SK-N-SH (cell line): ENCODE measurements around the gene MAP4K4.

Source experiments
- EP300 ChIP-seq, 2 experiments: IDR thresholded peaks; 2 replicates each; pipeline versions ENCODE4 v1.4.0 to v1.6.1; 2012; ENCODE audit warnings: borderline replicate concordance in 1 of 2, low read depth in 1 of 2, low read length in 1 of 2
- FOXJ3 ChIP-seq: sonication (generic); formaldehyde crosslinking; IDR thresholded peaks from 2 replicates; pipeline ENCODE4 v1.5.1; 2020; ENCODE audit warnings: mild to moderate bottlenecking, missing genetic modification reagents
- FOXM1 ChIP-seq: IDR thresholded peaks from 2 replicates; pipeline ENCODE4 v1.4.0; 2012; ENCODE audit warnings: low read depth, mild to moderate bottlenecking
- JUND ChIP-seq: IDR thresholded peaks from 2 replicates; pipeline ENCODE4 v1.4.0; 2012
- NFIC ChIP-seq: IDR thresholded peaks from 2 replicates; pipeline ENCODE4 v1.4.0; 2012; ENCODE audit warnings: borderline replicate concordance
- POLR2AphosphoS5 ChIP-seq: IDR thresholded peaks from 2 replicates; pipeline ENCODE4 v1.6.1; 2012; ENCODE audit warnings: low read depth, low read length
- RAD21 ChIP-seq: IDR thresholded peaks from 2 replicates; pipeline ENCODE4 v1.6.1; 2012; ENCODE audit warnings: mild to moderate bottlenecking, low read length
- REST ChIP-seq: IDR thresholded peaks from 2 replicates; pipeline ENCODE4 v1.6.1; 2012; ENCODE audit warnings: mild to moderate bottlenecking, low read depth, low read length, moderate library complexity
- SIN3A ChIP-seq: IDR thresholded peaks from 2 replicates; pipeline ENCODE4 v1.6.1; 2012; ENCODE audit warnings: low read depth, mild to moderate bottlenecking, low read length, moderate library complexity, borderline replicate concordance
- USF1 ChIP-seq: IDR thresholded peaks from 2 replicates; pipeline ENCODE4 v1.4.0; 2012; ENCODE audit warnings: low read depth, borderline replicate concordance
- TF ChIP-seq, protein P1 (sequence below): fragments of 200-600 bp; sonication (generic); IDR thresholded peaks from 2 replicates; pipeline ENCODE4 v1.6.1; 2017; ENCODE audit warnings: antibody characterized with exemption, mild to moderate bottlenecking, moderate library complexity

DNA sequence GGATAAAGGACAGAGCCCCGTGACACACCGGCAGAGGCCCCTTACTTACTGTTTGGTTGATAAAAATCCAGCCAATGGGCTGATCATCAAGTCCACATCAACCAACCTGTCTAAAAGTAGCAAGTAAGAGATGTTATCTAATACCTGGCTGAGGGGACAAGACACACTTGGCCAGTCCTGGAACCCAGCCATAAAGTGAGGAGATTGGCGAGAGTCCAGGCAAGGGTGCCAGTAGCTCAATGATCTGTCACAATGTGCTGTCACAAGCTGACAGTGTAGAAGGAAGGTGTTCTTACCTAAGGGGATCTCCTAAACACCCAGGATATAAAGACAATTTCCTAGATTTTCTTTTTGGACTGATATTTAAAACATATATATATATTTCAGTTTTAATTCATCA, 232.5 kb downstream of the MAP4K4 start:
- TF ChIP-seq SIN3A (no peak), RAD21 (no peak), POLR2AphosphoS5 (no peak), FOXJ3 (no peak), FOXM1 (no peak), NFIC (no peak), REST (no peak), JUND (no peak), USF1 (no peak), EP300 (IDR thresholded peaks at IDR 0.05; ENCODE audit: borderline replicate concordance in 1 of 2, low read depth in 1 of 2, low read length in 1 of 2) (no peak)
- TF ChIP-seq, protein P1, sequence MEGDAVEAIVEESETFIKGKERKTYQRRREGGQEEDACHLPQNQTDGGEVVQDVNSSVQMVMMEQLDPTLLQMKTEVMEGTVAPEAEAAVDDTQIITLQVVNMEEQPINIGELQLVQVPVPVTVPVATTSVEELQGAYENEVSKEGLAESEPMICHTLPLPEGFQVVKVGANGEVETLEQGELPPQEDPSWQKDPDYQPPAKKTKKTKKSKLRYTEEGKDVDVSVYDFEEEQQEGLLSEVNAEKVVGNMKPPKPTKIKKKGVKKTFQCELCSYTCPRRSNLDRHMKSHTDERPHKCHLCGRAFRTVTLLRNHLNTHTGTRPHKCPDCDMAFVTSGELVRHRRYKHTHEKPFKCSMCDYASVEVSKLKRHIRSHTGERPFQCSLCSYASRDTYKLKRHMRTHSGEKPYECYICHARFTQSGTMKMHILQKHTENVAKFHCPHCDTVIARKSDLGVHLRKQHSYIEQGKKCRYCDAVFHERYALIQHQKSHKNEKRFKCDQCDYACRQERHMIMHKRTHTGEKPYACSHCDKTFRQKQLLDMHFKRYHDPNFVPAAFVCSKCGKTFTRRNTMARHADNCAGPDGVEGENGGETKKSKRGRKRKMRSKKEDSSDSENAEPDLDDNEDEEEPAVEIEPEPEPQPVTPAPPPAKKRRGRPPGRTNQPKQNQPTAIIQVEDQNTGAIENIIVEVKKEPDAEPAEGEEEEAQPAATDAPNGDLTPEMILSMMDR = no peak
